Gastrocnemius medialis (tissue), 4 donors: ENCODE results near the gene PIK3C2B. TPM values are rescaled to one million over a fixed set of nuclear protein-coding genes. Genes with fewer than 3 reads are reported as not detected.

ENCODE experiments used
- ATAC-seq, 2 donors: fragments of 150-250 bp; one replicate each; pipeline ENCODE4 v1.9.1; 2016
- DNase-seq, 2 donors: peaks; one replicate each; pipeline ENCODE4 v3.0.0-alpha.2; 2019
- H3K27ac ChIP-seq, 4 donors: fragments of 200-600 bp; sonication (generic); 1 replicate in 1 of 4; 2 replicates in 3 of 4; pipeline ENCODE4 v1.5.1; 2016 to 2018; ENCODE audit warnings: mild to moderate bottlenecking in 2 of 4, moderate library complexity in 1 of 4
- H3K27me3 ChIP-seq, 3 donors: fragments of 200-600 bp; sonication (generic) in 2 of 3; 1 replicate in 1 of 3; 2 replicates in 2 of 3; pipeline versions ENCODE4 v1.5.1 to v1.6.0; 2016 to 2019; ENCODE audit warnings: mild to moderate bottlenecking in 1 of 3, moderate library complexity in 1 of 3
- H3K36me3 ChIP-seq, 2 donors: fragments of 200-600 bp; sonication (generic) in 1 of 2; one replicate each; pipeline ENCODE4 v1.5.1; 2017 to 2018
- H3K4me1 ChIP-seq, 2 donors: fragments of 200-600 bp; sonication (generic) in 1 of 2; one replicate each; pipeline ENCODE4 v1.5.1; 2016 to 2017; ENCODE audit warnings: mild to moderate bottlenecking in 2 of 2
- H3K4me3 ChIP-seq, 4 donors: fragments of 200-600 bp; sonication (generic) in 3 of 4; 1 replicate in 1 of 4; 2 replicates in 3 of 4; pipeline ENCODE4 v1.5.1; 2016 to 2019; ENCODE audit warnings: mild to moderate bottlenecking in 2 of 4
- H3K9me3 ChIP-seq, 3 donors: fragments of 200-600 bp; sonication (generic) in 2 of 3; 1 replicate in 1 of 3; 2 replicates in 2 of 3; pipeline ENCODE4 v1.5.1; 2016 to 2019
- POLR2A ChIP-seq, 2 donors: fragments of 450-650 bp; IDR thresholded peaks; one replicate each; pipeline ENCODE4 v1.6.1; 2017; ENCODE audit warnings: antibody characterized with exemption in 2 of 2, mild to moderate bottlenecking in 2 of 2, moderate library complexity in 2 of 2
- in situ Hi-C, 4 donors: fragments of 200-750 bp; cut with MboI; loops; one replicate each; pipeline versions ENCODE4 v1.15.0 to v1.8.0; 2017; ENCODE audit warnings: low sequenced_read_pairs in 4 of 4
- intact Hi-C: fragments of 100-400 bp; cut with DNase I; formaldehyde crosslinking; loops from one replicate; pipeline ENCODE4 v1.15.1; 2023; ENCODE audit warnings: low total_unique reads
- total RNA-seq, 4 donors: library from RNA; depleted of rRNA; stranded (reverse); fragments of >200 nt; gene quantifications; one replicate each; pipeline versions ENCODE4 v1.1.0 to v1.2.3, GENCODE V29; 2016
- TF ChIP-seq, protein P1 (sequence below), 5 experiments: fragments of 450-650 bp in 3 of 5; fragments of 200-600 bp in 2 of 5; sonication (generic) in 2 of 5; IDR thresholded peaks in 4 of 5; conservative IDR thresholded peaks in 1 of 5; 1 replicate in 4 of 5; 2 replicates in 1 of 5; pipeline ENCODE4 v1.5.1; 2016 to 2019; ENCODE audit warnings: antibody characterized with exemption in 5 of 5, mild to moderate bottlenecking in 3 of 5, moderate library complexity in 3 of 5

The PIK3C2B gene
- total RNA-seq, 4 donors from 2014 or later, result 2.8 to 6.0 (median 3.8) TPM

DNA sequence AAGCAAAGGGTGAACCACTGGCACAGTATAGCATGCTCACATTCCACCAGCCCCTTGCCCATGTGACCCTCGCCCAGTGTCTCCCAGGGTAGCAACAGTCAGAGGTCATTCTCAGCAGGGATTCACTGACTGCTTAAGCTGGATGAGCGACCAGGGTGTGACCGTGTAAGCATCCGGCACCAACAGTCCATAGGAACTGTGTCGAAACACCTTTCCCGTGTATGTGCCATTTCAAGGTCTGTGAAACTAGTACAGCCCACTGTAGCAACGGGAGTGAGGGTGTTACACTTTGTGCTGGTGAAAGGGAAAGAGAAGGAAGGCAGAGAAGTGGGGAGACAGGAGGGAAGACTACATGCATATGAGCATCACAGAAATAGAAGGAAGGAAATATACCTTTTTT lies 10.8 kb downstream of the PIK3C2B start:
- H3K9me3 ChIP-seq, result no peaks in the 10 kb centered on the region
- no peaks in the 10 kb centered on the region for H3K27me3 ChIP-seq
- H3K36me3 ChIP-seq, result no peaks in the 10 kb centered on the region
- in situ Hi-C loops (no loop called here), intact Hi-C loops (no loop called here)
- DNase-seq (no peak), ATAC-seq (peak in 1 of 2 donors; percentile 13)
- peak overlapping the region in 3 of 4 donors; percentile 25 to 64 (median 59) for H3K27ac ChIP-seq
- peaks cover 43 to 49% of the 10 kb centered on the region in 2 donors for H3K4me1 ChIP-seq
- H3K4me3 ChIP-seq, result no peak overlapping the region
- TF ChIP-seq POLR2A (IDR thresholded peaks at IDR 0.05), result no peak
- TF ChIP-seq, protein P1, sequence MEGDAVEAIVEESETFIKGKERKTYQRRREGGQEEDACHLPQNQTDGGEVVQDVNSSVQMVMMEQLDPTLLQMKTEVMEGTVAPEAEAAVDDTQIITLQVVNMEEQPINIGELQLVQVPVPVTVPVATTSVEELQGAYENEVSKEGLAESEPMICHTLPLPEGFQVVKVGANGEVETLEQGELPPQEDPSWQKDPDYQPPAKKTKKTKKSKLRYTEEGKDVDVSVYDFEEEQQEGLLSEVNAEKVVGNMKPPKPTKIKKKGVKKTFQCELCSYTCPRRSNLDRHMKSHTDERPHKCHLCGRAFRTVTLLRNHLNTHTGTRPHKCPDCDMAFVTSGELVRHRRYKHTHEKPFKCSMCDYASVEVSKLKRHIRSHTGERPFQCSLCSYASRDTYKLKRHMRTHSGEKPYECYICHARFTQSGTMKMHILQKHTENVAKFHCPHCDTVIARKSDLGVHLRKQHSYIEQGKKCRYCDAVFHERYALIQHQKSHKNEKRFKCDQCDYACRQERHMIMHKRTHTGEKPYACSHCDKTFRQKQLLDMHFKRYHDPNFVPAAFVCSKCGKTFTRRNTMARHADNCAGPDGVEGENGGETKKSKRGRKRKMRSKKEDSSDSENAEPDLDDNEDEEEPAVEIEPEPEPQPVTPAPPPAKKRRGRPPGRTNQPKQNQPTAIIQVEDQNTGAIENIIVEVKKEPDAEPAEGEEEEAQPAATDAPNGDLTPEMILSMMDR (IDR thresholded peaks at IDR 0.05 in 4 of 5, conservative IDR thresholded peaks at IDR 0.05 in 1 of 5), result no peak

DNA sequence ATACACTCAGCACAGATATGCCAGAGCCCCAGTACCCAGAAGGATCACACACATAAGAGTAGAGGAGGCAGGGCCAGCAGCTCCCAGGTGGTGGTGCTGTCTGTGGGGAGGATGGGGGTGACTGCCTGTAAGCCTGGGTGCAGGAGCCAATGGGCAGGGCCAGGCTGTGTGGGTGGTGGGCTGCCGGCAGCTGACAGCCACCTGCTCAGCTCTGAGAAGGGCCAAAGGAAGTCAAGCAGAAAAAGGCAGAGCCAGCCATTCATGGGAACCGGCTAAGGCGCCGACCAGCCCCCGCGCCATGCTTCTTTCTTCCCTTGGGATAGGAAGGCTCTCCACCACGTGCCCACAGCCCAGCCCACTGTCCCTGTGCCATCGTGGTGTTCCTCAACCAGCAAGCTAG lies 14.1 kb downstream of the PIK3C2B start:
- Histone ChIP-seq H3K4me3 (no peak overlapping the region), H3K36me3 (no peaks in the 10 kb centered on the region), H3K9me3 (no peaks in the 10 kb centered on the region), H3K27ac (peak overlapping the region in 3 of 4 donors; percentile 25 to 64 (median 59)), H3K27me3 (no peaks in the 10 kb centered on the region), H3K4me1 (peaks cover 75 to 81% of the 10 kb centered on the region in 2 donors)
- no peak for TF ChIP-seq POLR2A (IDR thresholded peaks at IDR 0.05)
- TF ChIP-seq, protein P1 (IDR thresholded peaks at IDR 0.05 in 4 of 5, conservative IDR thresholded peaks at IDR 0.05 in 1 of 5), result no peak
- in situ Hi-C loops (no loop called here), intact Hi-C loops (no loop called here)
- no peak for ATAC-seq
- DNase-seq, result no peak

DNA sequence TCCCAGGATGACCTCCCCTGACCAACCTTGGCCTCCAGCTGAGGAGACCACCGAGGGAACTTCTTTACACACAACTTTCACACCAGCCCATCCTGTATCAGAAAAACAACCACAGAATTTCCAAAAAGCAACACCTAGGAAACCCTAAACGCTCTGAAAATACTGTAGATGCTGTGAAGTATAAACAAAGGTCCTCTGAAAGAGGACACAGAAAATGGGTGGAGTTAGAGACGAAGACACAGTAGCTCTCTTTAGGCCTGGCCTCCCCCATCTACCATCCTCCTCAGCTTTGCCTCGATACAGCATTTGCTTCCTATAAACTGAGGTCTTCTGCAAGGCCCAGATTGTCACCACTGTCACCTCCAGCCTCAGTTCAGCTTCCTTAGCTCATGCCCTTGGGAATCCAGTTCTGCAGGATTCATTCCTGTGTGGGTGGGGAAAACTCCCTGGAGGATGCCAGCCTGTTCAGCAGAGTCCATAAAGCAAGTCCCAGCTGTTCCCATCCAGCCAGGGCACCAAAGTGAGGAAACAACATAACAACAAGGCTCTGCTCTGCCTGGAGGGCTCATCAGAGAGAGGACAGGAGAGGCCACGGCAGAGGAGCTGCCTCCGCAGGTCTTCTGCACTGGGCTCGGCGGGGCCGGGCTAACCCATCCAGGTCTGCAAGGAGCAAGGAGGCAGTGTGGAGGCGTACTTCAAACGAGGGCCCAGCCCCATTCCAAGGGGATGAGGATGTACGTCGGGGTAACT lies 15.0 kb downstream of the PIK3C2B start:
- DNase-seq (no peak), ATAC-seq (no peak)
- peak overlapping the region in 2 of 4 donors; percentile 43 to 64 for H3K27ac ChIP-seq
- TF ChIP-seq POLR2A (IDR thresholded peaks at IDR 0.05), result no peak
- TF ChIP-seq, protein P1 (IDR thresholded peaks at IDR 0.05 in 4 of 5, conservative IDR thresholded peaks at IDR 0.05 in 1 of 5), result no peak
- intact Hi-C loops (no loop called here), in situ Hi-C loops (no loop called here)
- no peak overlapping the region for H3K4me3 ChIP-seq
- H3K36me3 ChIP-seq, result no peaks in the 10 kb centered on the region
- peaks cover 83 to 91% of the 10 kb centered on the region in 2 donors for H3K4me1 ChIP-seq
- no peaks in the 10 kb centered on the region for H3K27me3 ChIP-seq
- H3K9me3 ChIP-seq, result no peaks in the 10 kb centered on the region

DNA sequence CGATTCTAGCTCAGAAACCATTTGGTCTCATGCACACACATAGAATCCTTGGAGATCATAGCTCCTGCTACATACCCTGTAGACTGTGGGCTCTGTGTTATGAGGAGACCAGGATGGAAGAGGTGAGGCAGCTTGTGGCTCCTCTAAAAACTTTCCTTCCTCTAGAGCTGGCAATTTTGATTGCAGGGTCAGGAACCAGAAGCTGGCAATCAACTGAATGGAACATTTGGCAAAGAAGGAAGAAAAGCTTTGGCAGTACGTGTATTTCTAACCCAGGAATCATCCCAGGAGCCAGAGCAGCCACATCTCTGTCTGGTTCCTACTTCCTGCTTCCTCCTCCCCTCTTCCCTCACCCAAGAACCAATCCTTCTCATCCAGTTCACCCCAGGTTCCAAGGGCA lies 15.7 kb downstream of the PIK3C2B start:
- H3K4me1 ChIP-seq, result peaks cover 83 to 95% of the 10 kb centered on the region in 2 donors
- peak overlapping the region in 3 of 4 donors; percentile 41 to 44 (median 43) for H3K27ac ChIP-seq
- no peak overlapping the region for H3K4me3 ChIP-seq
- in situ Hi-C loops (no loop called here), intact Hi-C loops (no loop called here)
- TF ChIP-seq POLR2A (IDR thresholded peaks at IDR 0.05), result no peak
- TF ChIP-seq, protein P1 (IDR thresholded peaks at IDR 0.05 in 4 of 5, conservative IDR thresholded peaks at IDR 0.05 in 1 of 5), result no peak
- H3K9me3 ChIP-seq, result no peaks in the 10 kb centered on the region
- DNase-seq (no peak), ATAC-seq (no peak)
- no peaks in the 10 kb centered on the region for H3K36me3 ChIP-seq
- no peaks in the 10 kb centered on the region for H3K27me3 ChIP-seq
